HL-60 (cell line): ENCODE results near the gene LAMP1.

Source experiments
- GABPA ChIP-seq: IDR thresholded peaks from 2 replicates; pipeline ENCODE4 v1.6.1; 2012; ENCODE audit warnings: low read depth
- POLR2AphosphoS5 ChIP-seq: IDR thresholded peaks from 2 replicates; pipeline ENCODE4 v1.6.1; 2012; ENCODE audit warnings: low read depth
- REST ChIP-seq: IDR thresholded peaks from 2 replicates; pipeline ENCODE4 v1.6.1; 2012; ENCODE audit warnings: low read depth; ENCODE audit not compliant: insufficient replicate concordance
- SPI1 ChIP-seq: IDR thresholded peaks from 2 replicates; pipeline ENCODE4 v1.6.1; 2012; ENCODE audit warnings: low read depth, mild to moderate bottlenecking, borderline replicate concordance
- TF ChIP-seq, protein P1 (sequence below): IDR thresholded peaks from one replicate; pipeline ENCODE4 v1.5.1; 2011; ENCODE audit warnings: low read length, control low read depth, inconsistent platforms; ENCODE audit not compliant: insufficient read depth

DNA sequence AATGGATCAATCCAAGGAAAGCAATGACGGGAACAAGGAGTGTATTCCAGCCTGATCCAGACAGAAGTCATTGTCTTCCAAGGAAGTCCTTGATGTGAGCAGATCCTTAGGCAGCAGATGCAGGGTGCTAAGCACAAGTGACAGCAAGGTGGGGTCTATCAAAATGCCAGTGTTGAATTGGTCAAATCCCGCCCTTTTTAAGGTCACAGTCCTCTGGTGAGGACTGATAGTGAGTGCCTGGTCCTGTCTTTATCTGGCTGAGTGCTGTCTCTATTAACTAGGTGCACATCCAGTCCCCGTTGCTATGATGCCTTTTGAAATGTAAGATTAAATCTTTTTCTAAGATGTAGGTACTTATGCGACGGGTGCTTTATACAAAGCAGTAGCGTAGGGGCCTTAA is 1.3 kb upstream of the LAMP1 start:
- TF ChIP-seq, protein P1, sequence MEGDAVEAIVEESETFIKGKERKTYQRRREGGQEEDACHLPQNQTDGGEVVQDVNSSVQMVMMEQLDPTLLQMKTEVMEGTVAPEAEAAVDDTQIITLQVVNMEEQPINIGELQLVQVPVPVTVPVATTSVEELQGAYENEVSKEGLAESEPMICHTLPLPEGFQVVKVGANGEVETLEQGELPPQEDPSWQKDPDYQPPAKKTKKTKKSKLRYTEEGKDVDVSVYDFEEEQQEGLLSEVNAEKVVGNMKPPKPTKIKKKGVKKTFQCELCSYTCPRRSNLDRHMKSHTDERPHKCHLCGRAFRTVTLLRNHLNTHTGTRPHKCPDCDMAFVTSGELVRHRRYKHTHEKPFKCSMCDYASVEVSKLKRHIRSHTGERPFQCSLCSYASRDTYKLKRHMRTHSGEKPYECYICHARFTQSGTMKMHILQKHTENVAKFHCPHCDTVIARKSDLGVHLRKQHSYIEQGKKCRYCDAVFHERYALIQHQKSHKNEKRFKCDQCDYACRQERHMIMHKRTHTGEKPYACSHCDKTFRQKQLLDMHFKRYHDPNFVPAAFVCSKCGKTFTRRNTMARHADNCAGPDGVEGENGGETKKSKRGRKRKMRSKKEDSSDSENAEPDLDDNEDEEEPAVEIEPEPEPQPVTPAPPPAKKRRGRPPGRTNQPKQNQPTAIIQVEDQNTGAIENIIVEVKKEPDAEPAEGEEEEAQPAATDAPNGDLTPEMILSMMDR, result no peak
- TF ChIP-seq REST (no peak), POLR2AphosphoS5 (no peak), GABPA (no peak), SPI1 (no peak)
